Chondrocyte (in vitro differentiated cells): ENCODE results near the gene RAD51B. TPM values are rescaled to one million over a fixed set of nuclear protein-coding genes. Genes with fewer than 3 reads are reported as not detected.

Experiments
- DNase-seq: peaks from one replicate; pipeline ENCODE4 v3.0.0; 2021; ENCODE audit warnings: mixed read lengths, low spot score
- H3K27ac Mint-ChIP-seq: one replicate; pipeline ENCODE4 v1.8.0; 2021; ENCODE audit warnings: mild to moderate bottlenecking, moderate library complexity, mixed read lengths; ENCODE audit not compliant: unreplicated experiment
- H3K27me3 Mint-ChIP-seq: 2 replicates; pipeline ENCODE4 v1.8.0; 2021; ENCODE audit warnings: low read depth, mixed read lengths
- H3K36me3 Mint-ChIP-seq: 2 replicates; pipeline ENCODE4 v1.8.0; 2021; ENCODE audit warnings: low read depth, mixed read lengths
- H3K4me1 Mint-ChIP-seq: 2 replicates; pipeline ENCODE4 v1.8.0; 2021; ENCODE audit warnings: low read depth, mild to moderate bottlenecking, mixed read lengths
- H3K4me3 Mint-ChIP-seq: one replicate; pipeline ENCODE4 v1.8.0; 2021; ENCODE audit warnings: mild to moderate bottlenecking, moderate library complexity, mixed read lengths; ENCODE audit not compliant: unreplicated experiment
- H3K9me3 Mint-ChIP-seq: 2 replicates; pipeline ENCODE4 v1.8.0; 2021; ENCODE audit warnings: low read depth, mixed read lengths
- total RNA-seq: library from RNA; stranded (reverse); gene quantifications from 3 replicates; pipeline ENCODE4 v1.2.1, GENCODE V29; 2021
- TF ChIP-seq, protein P1 (sequence below): fragments of 200-600 bp; sonication (generic); IDR thresholded peaks from 2 replicates; pipeline ENCODE4 v1.5.0; 2021; ENCODE audit warnings: antibody characterized with exemption, mild to moderate bottlenecking, moderate library complexity

Gene RAD51B
- total RNA-seq, 1 donor from 2014 or later: 8.2 TPM

DNA sequence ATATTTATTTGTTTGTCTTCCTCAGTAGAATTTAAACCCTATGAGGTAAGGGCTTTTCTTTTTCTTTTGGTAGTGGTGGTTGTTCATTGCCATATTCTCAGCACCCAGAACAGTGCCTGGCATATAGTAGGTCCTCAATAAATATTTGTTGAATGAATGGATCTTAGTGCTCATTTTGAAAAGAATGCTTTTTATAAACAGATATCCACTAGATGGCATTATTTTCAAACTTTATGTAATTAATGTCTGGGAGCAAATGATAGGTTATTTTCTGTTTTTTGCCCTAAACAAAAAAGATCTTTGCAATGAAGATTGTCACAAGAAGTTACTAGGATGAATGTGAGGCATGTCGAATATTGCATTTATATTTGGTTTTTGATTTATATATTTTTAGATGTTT, 64.1 kb downstream of the RAD51B start:
- no peak overlapping the region for H3K4me3 Mint-ChIP-seq
- no peak for DNase-seq
- TF ChIP-seq, protein P1, sequence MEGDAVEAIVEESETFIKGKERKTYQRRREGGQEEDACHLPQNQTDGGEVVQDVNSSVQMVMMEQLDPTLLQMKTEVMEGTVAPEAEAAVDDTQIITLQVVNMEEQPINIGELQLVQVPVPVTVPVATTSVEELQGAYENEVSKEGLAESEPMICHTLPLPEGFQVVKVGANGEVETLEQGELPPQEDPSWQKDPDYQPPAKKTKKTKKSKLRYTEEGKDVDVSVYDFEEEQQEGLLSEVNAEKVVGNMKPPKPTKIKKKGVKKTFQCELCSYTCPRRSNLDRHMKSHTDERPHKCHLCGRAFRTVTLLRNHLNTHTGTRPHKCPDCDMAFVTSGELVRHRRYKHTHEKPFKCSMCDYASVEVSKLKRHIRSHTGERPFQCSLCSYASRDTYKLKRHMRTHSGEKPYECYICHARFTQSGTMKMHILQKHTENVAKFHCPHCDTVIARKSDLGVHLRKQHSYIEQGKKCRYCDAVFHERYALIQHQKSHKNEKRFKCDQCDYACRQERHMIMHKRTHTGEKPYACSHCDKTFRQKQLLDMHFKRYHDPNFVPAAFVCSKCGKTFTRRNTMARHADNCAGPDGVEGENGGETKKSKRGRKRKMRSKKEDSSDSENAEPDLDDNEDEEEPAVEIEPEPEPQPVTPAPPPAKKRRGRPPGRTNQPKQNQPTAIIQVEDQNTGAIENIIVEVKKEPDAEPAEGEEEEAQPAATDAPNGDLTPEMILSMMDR: peak; percentile 84
- no peak overlapping the region for H3K27ac Mint-ChIP-seq
- H3K27me3 Mint-ChIP-seq: no peaks in the 10 kb centered on the region
- H3K4me1 Mint-ChIP-seq: peaks cover 7% of the 10 kb centered on the region
- H3K9me3 Mint-ChIP-seq: no peaks in the 10 kb centered on the region
- H3K36me3 Mint-ChIP-seq: no peaks in the 10 kb centered on the region

DNA sequence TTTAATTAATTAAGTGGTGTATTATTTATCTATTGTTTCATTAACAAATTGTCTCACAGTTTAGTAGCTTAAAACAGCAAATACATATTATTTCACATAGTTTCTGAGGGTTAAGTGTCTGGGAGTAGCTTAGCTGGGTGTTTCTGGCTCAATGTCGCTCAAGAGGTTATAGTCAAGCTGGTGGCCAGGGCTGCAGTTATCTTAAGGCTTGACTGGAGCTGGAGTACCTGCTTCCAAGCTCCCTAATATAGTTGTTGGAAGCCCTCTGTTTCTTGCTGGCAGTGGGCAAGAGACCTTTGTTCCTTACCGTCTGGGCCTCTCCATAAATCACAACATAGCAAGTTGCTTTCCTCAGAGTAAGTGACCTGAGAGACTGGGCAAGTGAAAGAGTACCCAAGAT, 66.6 kb downstream of the RAD51B start:
- Mint-ChIP-seq H3K27ac (no peak overlapping the region), H3K9me3 (no peaks in the 10 kb centered on the region), H3K4me1 (peaks cover 7% of the 10 kb centered on the region), H3K4me3 (no peak overlapping the region), H3K36me3 (no peaks in the 10 kb centered on the region), H3K27me3 (no peaks in the 10 kb centered on the region)
- TF ChIP-seq, protein P1: no peak
- DNase-seq: no peak

DNA sequence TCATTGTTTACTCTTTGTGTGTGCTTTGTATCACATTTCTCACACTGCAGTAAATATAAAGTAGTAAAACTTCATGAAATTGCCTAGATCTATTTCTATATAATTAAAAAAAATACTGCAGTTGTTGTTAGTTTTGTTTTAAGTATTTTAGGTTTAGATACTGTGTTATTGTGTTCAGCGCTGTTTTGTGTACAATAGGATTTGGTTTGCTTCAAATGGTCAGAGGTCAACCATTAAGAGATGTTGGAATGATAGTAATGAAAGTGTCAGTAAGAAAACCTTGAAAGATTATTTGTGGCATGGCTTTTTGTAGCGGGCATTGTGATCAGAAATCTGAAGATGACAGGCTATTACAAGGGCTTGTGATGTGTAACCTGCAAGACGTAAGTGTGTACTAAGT, 67.9 kb downstream of the RAD51B start:
- Mint-ChIP-seq H3K4me3 (no peak overlapping the region), H3K27ac (no peak overlapping the region), H3K9me3 (no peaks in the 10 kb centered on the region), H3K36me3 (no peaks in the 10 kb centered on the region), H3K27me3 (no peaks in the 10 kb centered on the region), H3K4me1 (peaks cover 7% of the 10 kb centered on the region)
- TF ChIP-seq, protein P1: no peak
- DNase-seq: no peak

DNA sequence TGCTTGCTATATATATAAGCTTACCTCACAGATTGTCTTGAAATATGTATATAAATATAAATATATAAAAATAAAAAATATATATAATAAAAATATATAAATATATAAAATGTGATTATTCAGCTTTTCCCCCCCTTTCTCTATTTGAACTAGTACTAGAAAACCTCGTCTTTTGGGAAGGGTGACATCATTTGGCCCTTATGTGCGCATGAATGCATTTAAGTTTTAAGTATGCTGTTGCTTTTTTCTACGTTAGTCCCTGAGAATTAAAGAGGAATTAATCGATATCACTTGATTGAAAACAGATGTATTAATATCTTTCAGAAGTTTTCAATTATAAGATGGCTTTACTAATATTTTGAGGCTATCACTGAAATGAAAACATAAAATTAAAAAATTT, 69.9 kb downstream of the RAD51B start:
- Mint-ChIP-seq H3K27me3 (no peaks in the 10 kb centered on the region), H3K9me3 (no peaks in the 10 kb centered on the region), H3K4me3 (no peak overlapping the region), H3K27ac (no peak overlapping the region), H3K4me1 (peaks cover 4% of the 10 kb centered on the region), H3K36me3 (no peaks in the 10 kb centered on the region)
- TF ChIP-seq, protein P1: no peak
- no peak for DNase-seq

DNA sequence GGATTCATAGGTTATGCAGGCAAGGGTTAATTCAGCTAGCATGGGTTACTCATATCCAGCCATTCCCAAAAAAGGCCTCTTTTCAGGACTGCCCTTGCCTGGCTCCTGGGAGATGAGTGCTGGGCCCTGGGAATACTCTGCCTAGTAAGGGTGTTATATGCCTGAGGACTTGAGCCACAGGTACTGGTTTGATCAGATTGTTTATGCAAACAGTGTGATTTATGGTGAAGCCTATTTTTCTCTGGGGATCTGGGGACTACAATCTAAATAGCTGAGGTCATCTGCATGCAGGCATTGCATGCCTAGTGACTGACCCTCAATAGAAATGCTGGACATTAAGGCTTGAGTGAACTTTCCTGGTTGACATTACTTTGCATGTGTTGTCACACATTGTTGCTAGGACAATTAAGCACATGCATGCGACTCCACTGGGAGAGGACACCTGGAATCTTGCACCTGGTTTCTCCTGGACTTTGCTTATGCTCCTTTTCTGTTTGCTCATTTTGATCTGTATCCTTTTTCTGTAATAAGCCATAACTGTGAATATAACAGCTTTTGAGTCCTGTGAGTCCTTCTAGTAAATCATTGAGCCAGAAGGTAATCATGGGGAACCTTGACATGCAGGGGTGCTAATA, 73.0 kb downstream of the RAD51B start:
- no peaks in the 10 kb centered on the region for H3K4me1 Mint-ChIP-seq
- no peak for DNase-seq
- TF ChIP-seq, protein P1: no peak
- H3K27ac Mint-ChIP-seq: no peak overlapping the region
- no peaks in the 10 kb centered on the region for H3K27me3 Mint-ChIP-seq
- no peak overlapping the region for H3K4me3 Mint-ChIP-seq
- H3K9me3 Mint-ChIP-seq: no peaks in the 10 kb centered on the region
- H3K36me3 Mint-ChIP-seq: no peaks in the 10 kb centered on the region
